ENCODE data around the gene RANBP10.
"Not testable (repeated sequence)": the region's sequence is repeated elsewhere in the genome, so short reads cannot be mapped to it uniquely, and the experiment has no call there.

Gene RANBP10

GRCh38 chr16:67708368-67708771, 98.0 kb downstream of the RANBP10 start:
- DNase-seq: no peak

- DNase-seq: no peak
Observed at GRCh38 chr16:67707790-67708189, 98.6 kb downstream of the RANBP10 start.

- DNase-seq: no peak
Observed at GRCh38 chr16:67707210-67707609, 99.2 kb downstream of the RANBP10 start.

GRCh38 chr16:67704110-67704509, 102.2 kb downstream of the RANBP10 start:
- no peak for DNase-seq

- no peak for DNase-seq
Observed at GRCh38 chr16:67703626-67704025, 102.7 kb downstream of the RANBP10 start.

GRCh38 chr16:67702130-67702529, 104.2 kb downstream of the RANBP10 start:
- no peak for DNase-seq

- DNase-seq: no peak
Observed at GRCh38 chr16:67701420-67701819, 104.9 kb downstream of the RANBP10 start.

- DNase-seq: no peak
Observed at GRCh38 chr16:67699265-67699664, 107.1 kb downstream of the RANBP10 start.

- DNase-seq: peak; percentile 63
Observed at GRCh38 chr16:67697422-67698185, 108.8 kb downstream of the RANBP10 start.

- DNase-seq: no peak
Observed at GRCh38 chr16:67694611-67695010, 111.7 kb downstream of the RANBP10 start.

- not testable (repeated sequence) for DNase-seq
Observed at GRCh38 chr16:67693517-67694285, 112.7 kb downstream of the RANBP10 start.

- no peak for DNase-seq
Observed at GRCh38 chr16:67685388-67686112, 120.8 kb downstream of the RANBP10 start.

- DNase-seq: no peak
Observed at GRCh38 chr16:67683767-67684166, 122.6 kb downstream of the RANBP10 start.

GRCh38 chr16:67679935-67680897, 126.1 kb downstream of the RANBP10 start:
- no peak for DNase-seq

GRCh38 chr16:67678354-67679023, 127.9 kb downstream of the RANBP10 start:
- DNase-seq: no peak

- DNase-seq: no peak
Observed at GRCh38 chr16:67677712-67678111, 128.6 kb downstream of the RANBP10 start.

GRCh38 chr16:67676939-67677338, 129.4 kb downstream of the RANBP10 start:
- DNase-seq: no peak

GRCh38 chr16:67676516-67676915, 129.8 kb downstream of the RANBP10 start:
- DNase-seq: no peak

- no peak for DNase-seq
Observed at GRCh38 chr16:67675999-67676398, 130.4 kb downstream of the RANBP10 start.

GRCh38 chr16:67675579-67675935, 130.8 kb downstream of the RANBP10 start:
- DNase-seq: no peak

GRCh38 chr16:67674851-67675578, 131.3 kb downstream of the RANBP10 start:
- DNase-seq: no peak

All from GF-D8 (cell line).